HEK293 (cell line): Measurements from ENCODE around the gene OVOL3.

Source experiments
- CTCF ChIA-PET: fragments of 350-600 bp; formaldehyde crosslinking; extraction: SDS; loops from one replicate; lab custom pipeline; 2021; ENCODE audit warnings: antibody characterized with exemption; lab: Yijun Ruan, JAX
- POLR2A ChIA-PET: fragments of 300-600 bp; formaldehyde crosslinking; extraction: SDS; loops from one replicate; lab custom pipeline; 2020; ENCODE audit warnings: antibody characterized with exemption, inconsistent platforms; lab: Yijun Ruan, JAX
- H3K27ac ChIP-seq: fragments of 200-500 bp; sonication (Bioruptor generic); 2 replicates; pipeline ENCODE4 v1.5.1; 2014; ENCODE audit warnings: low read depth, low read length, control low read depth, inconsistent platforms; ENCODE audit errors: extremely low read depth
- H3K36me3 ChIP-seq, 2 experiments: fragments of 200-500 bp in 1 of 2; sonication (Bioruptor generic) in 1 of 2; 1 replicate in 1 of 2; 2 replicates in 1 of 2; pipeline ENCODE4 v1.5.1; 2014 to 2017; ENCODE audit warnings: inconsistent platforms in 2 of 2, low read length in 2 of 2; ENCODE audit not compliant: control insufficient read depth in 2 of 2, insufficient read depth in 1 of 2
- H3K4me1 ChIP-seq: fragments of 200-500 bp; sonication (Bioruptor generic); 2 replicates; pipeline ENCODE4 v1.5.1; 2014; ENCODE audit warnings: mild to moderate bottlenecking, low read length, inconsistent platforms; ENCODE audit not compliant: control insufficient read depth, insufficient read depth
- H3K4me3 ChIP-seq: 2 replicates; pipeline ENCODE4 v1.5.1; 2011; ENCODE audit warnings: low read depth, mild to moderate bottlenecking, control low read depth, low read length, moderate library complexity
- H3K9me3 ChIP-seq: fragments of 200-500 bp; sonication (Bioruptor generic); 2 replicates; pipeline ENCODE4 v1.5.1; 2014; ENCODE audit warnings: low read depth, low read length, inconsistent platforms; ENCODE audit not compliant: control insufficient read depth, insufficient read depth
- AEBP2 ChIP-seq: fragments of 450-650 bp; formaldehyde crosslinking; IDR thresholded peaks from 2 replicates; pipeline ENCODE4 v1.5.1; 2016; ENCODE audit warnings: missing biosample characterization, missing genetic modification characterization, borderline replicate concordance
- BCL6B ChIP-seq: fragments of 450-650 bp; formaldehyde crosslinking; IDR thresholded peaks from 2 replicates; pipeline ENCODE4 v1.5.1; 2017; ENCODE audit warnings: missing biosample characterization, missing genetic modification characterization
- RBAK ChIP-seq: fragments of 450-650 bp; formaldehyde crosslinking; IDR thresholded peaks from 2 replicates; pipeline ENCODE4 v1.5.1; 2016; ENCODE audit warnings: missing biosample characterization, missing genetic modification characterization
- SETDB1 ChIP-seq: IDR thresholded peaks from one replicate; pipeline ENCODE4 v1.6.1; 2017; ENCODE audit warnings: mild to moderate bottlenecking, low read length, moderate library complexity, mixed read lengths; ENCODE audit not compliant: insufficient read length
- SP3 ChIP-seq: fragments of 450-650 bp; formaldehyde crosslinking; IDR thresholded peaks from 2 replicates; pipeline ENCODE4 v1.5.1; 2016; ENCODE audit warnings: missing biosample characterization, missing genetic modification characterization
- ZBTB17 ChIP-seq: fragments of 450-650 bp; formaldehyde crosslinking; IDR thresholded peaks from 2 replicates; pipeline ENCODE4 v1.5.1; 2016; ENCODE audit warnings: missing biosample characterization, missing genetic modification characterization
- ZIC2 ChIP-seq: fragments of 450-650 bp; formaldehyde crosslinking; IDR thresholded peaks from 2 replicates; pipeline ENCODE4 v1.5.1; 2016; ENCODE audit warnings: missing biosample characterization, missing genetic modification characterization
- ZNF10 ChIP-seq: fragments of 450-650 bp; formaldehyde crosslinking; IDR thresholded peaks from 2 replicates; pipeline ENCODE4 v1.5.1; 2017; ENCODE audit warnings: missing biosample characterization, missing genetic modification characterization
- ZNF121 ChIP-seq: fragments of 450-650 bp; formaldehyde crosslinking; IDR thresholded peaks from 2 replicates; pipeline ENCODE4 v1.5.1; 2016; ENCODE audit warnings: missing biosample characterization, missing genetic modification characterization
- ZNF280C ChIP-seq: fragments of 450-650 bp; formaldehyde crosslinking; IDR thresholded peaks from 2 replicates; pipeline ENCODE4 v1.5.1; 2016; ENCODE audit warnings: missing biosample characterization, missing genetic modification characterization
- ZNF37A ChIP-seq: fragments of 450-650 bp; IDR thresholded peaks from 2 replicates; pipeline ENCODE4 v1.5.1; 2018; ENCODE audit warnings: missing biosample characterization, missing genetic modification characterization
- ZNF404 ChIP-seq: fragments of 450-650 bp; formaldehyde crosslinking; IDR thresholded peaks from 2 replicates; pipeline ENCODE4 v1.5.1; 2017; ENCODE audit warnings: missing biosample characterization, missing genetic modification characterization
- ZNF488 ChIP-seq: fragments of 450-650 bp; formaldehyde crosslinking; IDR thresholded peaks from 2 replicates; pipeline ENCODE4 v1.5.1; 2016; ENCODE audit warnings: missing biosample characterization, missing genetic modification characterization
- ZNF548 ChIP-seq: fragments of 450-650 bp; formaldehyde crosslinking; IDR thresholded peaks from 2 replicates; pipeline ENCODE4 v1.5.1; 2016; ENCODE audit warnings: missing biosample characterization, missing genetic modification characterization
- ZNF549 ChIP-seq: fragments of 450-650 bp; IDR thresholded peaks from 2 replicates; pipeline ENCODE4 v1.5.1; 2018; ENCODE audit warnings: missing biosample characterization, missing genetic modification characterization, mild to moderate bottlenecking, inconsistent platforms, moderate library complexity
- ZNF692 ChIP-seq: fragments of 450-650 bp; formaldehyde crosslinking; IDR thresholded peaks from 2 replicates; pipeline ENCODE4 v1.5.1; 2016; ENCODE audit warnings: missing biosample characterization, missing genetic modification characterization
- ZNF777 ChIP-seq: fragments of 450-650 bp; formaldehyde crosslinking; IDR thresholded peaks from 2 replicates; pipeline ENCODE4 v1.5.1; 2017; ENCODE audit warnings: missing biosample characterization, missing genetic modification characterization, borderline replicate concordance
- ZNF791 ChIP-seq: fragments of 450-650 bp; formaldehyde crosslinking; IDR thresholded peaks from 2 replicates; pipeline ENCODE4 v1.5.1; 2016; ENCODE audit warnings: missing biosample characterization, missing genetic modification characterization

The OVOL3 gene

GRCh38 chr19:36081894-36082293 is 29.0 kb upstream of the OVOL3 start:
- Histone ChIP-seq H3K36me3 (peaks cover 77 to 96% of the 10 kb centered on the region in 2 experiments), H3K4me3 (no peak overlapping the region), H3K4me1 (0 out of 2 replicates have a peak, but pooled peaks cover 2% of the 10 kb centered on the region), H3K9me3 (no peaks in the 10 kb centered on the region), H3K27ac (no peak overlapping the region)
- ChIA-PET POLR2A (interaction anchor here (0.6 to 1.2 kb wide), 2 partner anchors 10 to 1393 kb away, joined by 3 to 4 read pairs; no protein-coding TSS in a partner anchor), CTCF (interaction anchor here (0.6 to 2.5 kb wide), 3 partner anchors 11 to 191 kb away, joined by 3 to 8 read pairs (median 3); no protein-coding TSS in a partner anchor)
- TF ChIP-seq ZNF777 (no peak), ZNF692 (tag by site-specific recombination) (no peak), ZNF404 (no peak), ZNF37A (tag by site-specific recombination) (no peak)

GRCh38 chr19:36082916-36083315 is 28.0 kb upstream of the OVOL3 start:
- Histone ChIP-seq H3K4me3 (no peak overlapping the region), H3K36me3 (peaks cover 76 to 96% of the 10 kb centered on the region in 2 experiments), H3K9me3 (no peaks in the 10 kb centered on the region), H3K4me1 (0 out of 2 replicates have a peak, but pooled peaks cover 2% of the 10 kb centered on the region), H3K27ac (no peak overlapping the region)
- ChIA-PET CTCF (interaction anchor here (0.7 to 2.5 kb wide), 4 partner anchors 10 to 32 kb away, joined by 3 to 8 read pairs (median 4); partner anchors contain the start of gene POLR2I), POLR2A (interaction anchor here (0.7 to 1.4 kb wide), 6 partner anchors 8 to 32 kb away, joined by 3 to 4 read pairs (median 4); partner anchors contain the start of genes POLR2I, TBCB and THAP8)
- no peak for TF ChIP-seq SP3 (tag by site-specific recombination)
- TF ChIP-seq ZNF791 (tag by site-specific recombination): no peak
- TF ChIP-seq SETDB1: no peak
- TF ChIP-seq ZNF549 (tag by site-specific recombination): no peak
- TF ChIP-seq ZNF548 (tag by site-specific recombination): no peak
- no peak for TF ChIP-seq ZBTB17 (tag by site-specific recombination)
- TF ChIP-seq ZNF280C (tag by site-specific recombination): no peak
- no peak for TF ChIP-seq ZNF121 (tag by site-specific recombination)
- TF ChIP-seq RBAK (tag by site-specific recombination): no peak
- no peak for TF ChIP-seq AEBP2 (tag by site-specific recombination)
- TF ChIP-seq, all 188 proteins: peak for 0

GRCh38 chr19:36084231-36085009 is 26.5 kb upstream of the OVOL3 start:
- H3K27ac ChIP-seq: no peak overlapping the region
- H3K4me3 ChIP-seq: no peak overlapping the region
- no peaks in the 10 kb centered on the region for H3K9me3 ChIP-seq
- POLR2A ChIA-PET: interaction anchor here (1.4 kb wide), 1 partner anchor 24 kb away, joined by 3 read pairs; no protein-coding TSS in a partner anchor
- peaks cover 81 to 96% of the 10 kb centered on the region in 2 experiments for H3K36me3 ChIP-seq
- no peaks in the 10 kb centered on the region for H3K4me1 ChIP-seq
- CTCF ChIA-PET: interaction anchor here (0.6 to 2.5 kb wide), 4 partner anchors 23 to 1095 kb away, joined by 3 to 8 read pairs (median 4); no protein-coding TSS in a partner anchor
- TF ChIP-seq BCL6B (no peak), ZNF10 (tag by site-specific recombination) (no peak), ZIC2 (tag by site-specific recombination) (peak; percentile 78), ZNF488 (tag by site-specific recombination) (no peak)
